Measurements from ENCODE around the gene ANG.

DNA sequence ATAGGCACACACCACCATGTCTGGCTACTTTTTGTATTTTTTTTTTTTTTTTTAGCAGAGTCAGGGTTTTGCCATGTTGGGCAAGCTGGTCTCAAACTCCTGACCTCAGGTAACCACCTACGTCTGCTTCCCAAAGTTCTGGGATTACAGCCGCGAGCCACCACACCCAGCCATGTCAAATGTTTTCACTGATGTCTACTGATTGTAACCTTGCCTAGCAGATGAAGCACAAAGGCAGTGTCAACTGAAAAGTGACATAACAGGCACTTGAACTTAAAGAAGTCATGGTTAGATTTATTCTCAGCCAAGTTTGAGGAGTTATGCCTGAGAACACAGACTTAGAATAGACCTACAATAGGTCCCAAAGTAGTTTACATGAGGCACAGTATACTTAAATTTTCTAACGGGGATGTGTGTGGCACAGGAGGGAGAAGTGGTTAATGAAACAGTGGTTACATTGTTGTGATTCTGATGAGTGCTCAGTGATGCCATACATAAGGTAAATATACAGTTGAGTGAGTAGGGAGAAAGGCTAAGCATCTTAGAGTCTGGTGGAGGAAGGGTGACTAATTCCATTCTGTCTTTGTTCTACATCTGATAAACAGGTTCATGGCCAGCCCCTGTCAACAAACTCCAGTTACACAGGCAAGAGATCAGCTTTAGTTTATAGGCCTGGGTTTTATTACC is 16.8 kb upstream of the ANG start:
- TF ChIP-seq, protein P1, sequence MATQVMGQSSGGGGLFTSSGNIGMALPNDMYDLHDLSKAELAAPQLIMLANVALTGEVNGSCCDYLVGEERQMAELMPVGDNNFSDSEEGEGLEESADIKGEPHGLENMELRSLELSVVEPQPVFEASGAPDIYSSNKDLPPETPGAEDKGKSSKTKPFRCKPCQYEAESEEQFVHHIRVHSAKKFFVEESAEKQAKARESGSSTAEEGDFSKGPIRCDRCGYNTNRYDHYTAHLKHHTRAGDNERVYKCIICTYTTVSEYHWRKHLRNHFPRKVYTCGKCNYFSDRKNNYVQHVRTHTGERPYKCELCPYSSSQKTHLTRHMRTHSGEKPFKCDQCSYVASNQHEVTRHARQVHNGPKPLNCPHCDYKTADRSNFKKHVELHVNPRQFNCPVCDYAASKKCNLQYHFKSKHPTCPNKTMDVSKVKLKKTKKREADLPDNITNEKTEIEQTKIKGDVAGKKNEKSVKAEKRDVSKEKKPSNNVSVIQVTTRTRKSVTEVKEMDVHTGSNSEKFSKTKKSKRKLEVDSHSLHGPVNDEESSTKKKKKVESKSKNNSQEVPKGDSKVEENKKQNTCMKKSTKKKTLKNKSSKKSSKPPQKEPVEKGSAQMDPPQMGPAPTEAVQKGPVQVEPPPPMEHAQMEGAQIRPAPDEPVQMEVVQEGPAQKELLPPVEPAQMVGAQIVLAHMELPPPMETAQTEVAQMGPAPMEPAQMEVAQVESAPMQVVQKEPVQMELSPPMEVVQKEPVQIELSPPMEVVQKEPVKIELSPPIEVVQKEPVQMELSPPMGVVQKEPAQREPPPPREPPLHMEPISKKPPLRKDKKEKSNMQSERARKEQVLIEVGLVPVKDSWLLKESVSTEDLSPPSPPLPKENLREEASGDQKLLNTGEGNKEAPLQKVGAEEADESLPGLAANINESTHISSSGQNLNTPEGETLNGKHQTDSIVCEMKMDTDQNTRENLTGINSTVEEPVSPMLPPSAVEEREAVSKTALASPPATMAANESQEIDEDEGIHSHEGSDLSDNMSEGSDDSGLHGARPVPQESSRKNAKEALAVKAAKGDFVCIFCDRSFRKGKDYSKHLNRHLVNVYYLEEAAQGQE (IDR thresholded peaks at IDR 0.05; ENCODE audit: insufficient read depth in 1 of 2, low read depth in 2 of 2, low read length in 2 of 2) = no peak
- no peak for TF ChIP-seq POLR2AphosphoS5 (IDR thresholded peaks at IDR 0.05; ENCODE audit: low read depth, low read length)
- TF ChIP-seq SIN3A (IDR thresholded peaks at IDR 0.05; ENCODE audit: borderline replicate concordance, insufficient read depth, low read length) = no peak
